HG02943 (cell line): ENCODE results near the gene RAD23A.
A peak's percentile ranks its signal among the peaks of the same experiment; 100 is the strongest.
"Not testable (repeated sequence)": the region's sequence is repeated elsewhere in the genome, so short reads cannot be mapped to it uniquely, and the experiment has no call there.

Experiments
- ATAC-seq: cut with Tn5 transposase; IDR thresholded peaks from one replicate; pipeline ENCODE4 v1.9.1; 2021; ENCODE audit warnings: mild to moderate bottlenecking, low read depth, moderate library complexity; ENCODE audit not compliant: unreplicated experiment

RAD23A gene

DNA sequence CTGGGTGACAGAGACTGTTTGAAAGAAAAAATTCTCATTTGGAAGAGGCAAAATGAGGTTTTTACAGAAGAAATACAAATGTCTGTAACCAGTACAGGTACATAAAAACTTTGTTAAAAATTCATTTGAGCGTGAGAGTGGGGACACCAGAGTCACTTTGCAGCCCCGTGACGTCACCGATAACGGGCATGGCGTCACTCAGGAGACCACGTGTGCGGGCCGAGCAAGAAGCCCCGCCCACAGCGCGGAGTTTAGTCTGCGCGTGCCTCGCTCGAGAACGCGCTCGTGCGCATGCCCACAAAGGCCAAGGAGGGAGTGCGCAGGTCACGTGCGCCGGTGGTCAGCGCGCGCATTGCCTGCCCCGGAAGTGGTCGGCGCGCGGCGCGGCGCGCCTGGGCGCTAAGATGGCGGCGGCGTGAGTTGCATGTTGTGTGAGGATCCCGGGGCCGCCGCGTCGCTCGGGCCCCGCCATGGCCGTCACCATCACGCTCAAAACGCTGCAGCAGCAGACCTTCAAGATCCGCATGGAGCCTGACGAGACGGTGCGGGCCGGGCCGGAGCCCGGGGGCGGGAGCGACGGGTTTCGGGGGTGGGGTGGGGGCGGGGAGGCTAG is at the start of gene RAD23A:
TSS of gene RAD23A (plus strand) at position 384 of the 613 bp plus-strand sequence. CDS start at position 471, 87 bp downstream.
- peak; percentile 69 for ATAC-seq

DNA sequence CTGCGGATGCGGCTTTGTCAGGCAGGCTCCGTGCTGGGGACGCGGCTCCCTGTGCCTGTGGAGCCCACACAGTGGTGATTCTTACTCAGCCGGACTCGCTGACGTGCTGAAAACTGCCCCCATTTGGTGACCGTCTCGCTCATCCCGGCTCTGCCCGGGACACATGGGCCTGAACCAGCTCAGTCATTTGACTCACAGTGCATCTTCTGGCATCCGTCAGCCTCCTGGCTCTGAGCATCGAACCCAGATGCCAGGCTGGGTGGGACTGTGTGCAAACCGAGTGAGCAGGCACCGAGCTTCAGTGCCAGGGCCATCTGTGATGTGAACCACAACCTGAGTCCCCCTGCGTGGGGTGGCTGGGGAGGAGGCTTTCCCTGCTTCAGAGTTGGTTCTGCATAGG is 49.2 kb upstream of the RAD23A start:
- no peak for ATAC-seq

DNA sequence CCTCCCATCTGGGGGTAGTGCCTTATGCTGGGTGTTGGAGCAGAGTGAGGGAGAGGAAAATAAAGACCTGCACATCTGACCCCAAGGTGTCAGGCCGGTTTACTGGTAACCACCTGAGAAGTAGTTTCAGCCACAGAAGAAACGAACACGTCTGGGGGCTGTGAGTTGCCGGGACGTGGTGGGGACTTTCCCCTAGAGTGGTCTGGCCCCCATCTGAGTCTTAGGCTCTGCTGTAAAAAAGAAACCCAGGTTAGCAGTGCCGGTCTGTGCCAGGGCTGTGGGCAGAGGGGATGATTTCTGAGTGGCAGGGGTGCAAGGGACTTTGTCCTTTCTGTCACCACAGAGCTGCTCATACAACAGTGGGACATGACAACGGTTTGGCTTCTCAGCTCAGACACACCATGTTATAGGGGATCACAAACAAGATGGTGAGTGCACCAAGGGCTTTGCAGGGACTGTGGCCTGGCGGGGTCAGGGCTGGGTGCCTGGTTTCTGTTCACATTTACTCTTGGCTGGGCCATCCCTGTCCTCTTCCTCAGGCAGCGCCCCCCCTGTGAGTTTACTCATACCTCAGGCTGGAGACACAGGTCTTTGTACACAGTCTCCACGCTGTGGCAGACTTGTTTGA is 45.7 kb upstream of the RAD23A start:
- ATAC-seq: peak; percentile 77

DNA sequence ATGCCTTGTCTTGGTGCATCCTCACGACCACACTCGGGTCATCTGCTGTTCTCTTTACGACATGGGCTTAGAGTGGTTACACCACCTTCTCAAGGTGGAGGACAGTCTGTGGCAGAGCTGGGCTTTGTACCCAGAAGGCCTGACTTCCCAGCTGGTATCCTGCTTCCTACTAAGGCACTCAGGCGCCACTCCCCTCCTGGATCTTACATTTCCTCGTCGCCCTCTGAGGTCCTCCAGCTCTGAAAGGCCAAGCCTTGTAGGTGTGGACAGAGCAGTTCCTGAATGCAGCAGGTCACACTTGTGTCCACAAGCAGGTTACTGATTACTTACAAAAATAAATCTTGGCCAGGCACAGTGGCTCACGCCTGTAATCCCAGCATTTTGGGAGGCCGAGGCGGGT is 38.5 kb upstream of the RAD23A start:
- ATAC-seq: no peak

DNA sequence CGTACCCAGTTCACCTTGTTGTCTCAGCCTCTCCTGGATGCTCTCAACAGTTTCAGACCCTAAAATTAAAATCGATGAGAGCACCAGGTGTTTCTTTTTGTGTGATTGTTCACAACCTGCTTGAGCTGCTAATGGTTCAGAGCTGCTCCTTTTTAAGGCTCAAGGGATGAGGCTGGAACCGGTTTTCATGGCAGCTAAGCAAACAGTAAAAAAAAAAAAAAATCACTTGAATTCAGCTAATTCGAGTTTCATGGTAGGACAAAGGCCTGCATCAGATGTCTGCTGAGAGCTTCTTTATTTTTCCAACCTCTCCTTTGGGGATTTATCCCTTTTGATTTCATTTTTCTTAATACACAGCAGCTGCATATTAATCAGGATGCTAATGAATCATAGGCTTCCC is 33.1 kb upstream of the RAD23A start:
- ATAC-seq: no peak

DNA sequence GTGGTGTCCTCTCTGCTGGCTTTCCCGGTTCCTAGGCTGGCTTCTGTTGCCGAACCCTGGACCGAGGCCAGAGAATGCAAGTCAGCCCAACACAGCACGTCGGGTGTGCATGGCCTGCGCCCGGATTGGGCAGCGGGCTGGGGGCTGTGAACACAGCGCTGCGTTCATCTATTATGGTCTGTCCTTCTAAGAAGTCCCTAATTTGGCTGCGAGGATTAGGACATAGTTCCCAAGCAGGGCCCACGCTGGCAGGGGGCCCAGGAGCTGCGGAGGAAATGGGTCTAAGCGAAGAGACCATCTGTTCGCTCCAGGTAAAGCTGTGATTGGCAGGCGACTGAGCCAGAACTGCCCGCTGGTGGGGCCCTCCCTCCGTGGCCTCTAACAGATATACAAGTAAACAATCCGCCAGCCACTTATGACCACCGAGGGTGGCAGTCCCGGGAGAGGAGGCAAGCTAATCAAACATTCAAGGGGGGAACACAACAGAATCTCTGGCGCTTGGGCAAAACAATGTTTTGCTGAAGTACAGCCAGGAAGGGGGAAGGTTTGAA is 32.6 kb upstream of the RAD23A start:
- no peak for ATAC-seq

DNA sequence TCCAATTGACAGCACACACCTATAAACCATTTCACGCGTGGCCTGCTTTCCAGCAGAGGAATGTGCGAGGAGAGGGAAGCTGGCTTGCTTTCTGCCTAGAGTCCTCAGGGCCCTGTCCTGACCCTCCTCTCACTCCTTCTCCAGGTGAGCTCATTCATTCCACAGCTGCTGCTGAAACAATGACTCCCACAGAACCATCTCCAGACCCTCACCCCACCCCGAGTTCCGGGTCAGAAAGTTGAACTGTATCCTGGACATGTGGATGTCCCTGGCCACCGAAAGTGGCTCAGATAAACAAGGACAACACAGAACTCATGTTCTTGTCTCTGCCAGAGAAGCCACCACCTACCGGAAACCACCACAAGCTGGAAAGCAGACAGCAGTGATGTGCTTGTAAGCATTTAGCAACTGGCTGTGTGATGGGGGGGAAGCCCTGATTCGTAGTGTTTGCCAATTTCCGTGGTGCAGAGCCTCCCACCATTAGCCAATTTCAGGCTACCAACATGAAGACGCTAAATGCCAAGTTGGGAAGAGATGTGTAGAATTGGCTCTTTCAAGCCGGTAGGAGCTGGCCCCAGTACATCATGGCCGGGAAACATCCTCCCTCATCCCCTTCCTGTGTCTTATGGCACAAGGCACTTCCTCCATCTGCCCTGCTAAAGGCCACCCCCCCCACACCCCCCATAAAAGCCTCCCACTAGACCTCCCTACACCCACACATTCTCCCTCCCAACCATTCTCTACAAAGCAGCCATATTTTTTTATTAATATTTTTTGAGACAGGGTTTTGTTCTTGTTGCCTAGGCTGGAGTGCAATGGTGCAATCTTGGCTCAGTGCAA is 31.6 kb upstream of the RAD23A start:
- ATAC-seq: no peak

DNA sequence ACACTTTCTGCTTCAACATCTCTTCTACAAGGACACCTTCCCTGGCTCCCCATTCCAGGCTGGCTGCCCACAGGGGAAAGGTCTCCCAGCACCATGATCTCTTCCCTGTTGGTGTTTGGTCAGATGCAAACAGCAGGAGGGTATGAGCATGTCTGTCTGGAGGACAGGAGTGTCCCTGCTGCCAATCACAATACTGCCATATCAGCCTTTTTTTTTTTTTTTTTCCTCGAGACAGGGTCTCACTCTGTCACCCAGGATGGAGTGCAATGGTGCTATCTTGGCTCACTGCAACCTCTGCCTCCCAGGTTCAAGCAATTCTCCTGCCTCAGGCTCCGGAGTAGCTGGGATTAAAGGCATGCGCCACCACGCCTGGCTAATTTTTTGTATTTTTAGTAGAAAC is 29.8 kb upstream of the RAD23A start:
- ATAC-seq: not testable (repeated sequence)

DNA sequence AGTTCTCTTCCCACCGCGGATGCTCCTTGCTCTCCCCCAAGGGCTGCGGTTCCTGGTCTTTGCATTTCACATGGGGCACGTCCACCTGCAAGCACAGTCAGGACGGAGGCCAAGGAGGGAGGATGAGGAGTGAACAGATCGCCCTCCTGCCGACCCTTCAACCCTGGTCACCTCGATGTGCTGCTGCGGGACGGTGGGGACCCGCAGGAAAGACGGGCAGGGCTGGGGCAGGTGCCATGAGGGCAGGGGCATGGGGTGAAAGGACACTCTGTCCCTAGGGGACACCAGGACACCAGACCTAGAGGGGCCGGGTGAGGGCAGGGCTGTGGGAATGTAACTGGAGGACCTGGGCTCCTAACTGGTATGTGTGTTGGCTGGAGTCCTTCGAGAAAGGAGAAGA is 27.4 kb upstream of the RAD23A start:
- ATAC-seq: no peak

DNA sequence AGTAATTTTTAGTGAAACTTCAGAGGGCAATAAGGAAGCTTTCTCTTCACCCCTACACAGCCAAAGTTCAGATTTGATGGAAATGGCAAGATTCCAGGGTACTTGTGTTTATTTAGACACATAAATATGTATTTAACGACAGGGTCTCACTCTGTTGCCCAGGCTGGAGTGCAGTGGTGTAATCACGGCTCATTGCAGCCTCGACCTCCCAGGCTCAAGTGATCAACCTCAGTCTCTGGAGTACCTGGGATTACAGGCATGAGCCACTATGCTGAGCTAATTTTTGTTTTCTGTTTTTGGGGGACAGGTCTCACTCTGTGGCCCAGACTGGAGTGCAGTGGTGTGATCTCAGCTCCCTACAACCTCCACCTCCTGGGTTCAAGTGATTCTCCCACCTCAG is 24.6 kb upstream of the RAD23A start:
- no peak for ATAC-seq

DNA sequence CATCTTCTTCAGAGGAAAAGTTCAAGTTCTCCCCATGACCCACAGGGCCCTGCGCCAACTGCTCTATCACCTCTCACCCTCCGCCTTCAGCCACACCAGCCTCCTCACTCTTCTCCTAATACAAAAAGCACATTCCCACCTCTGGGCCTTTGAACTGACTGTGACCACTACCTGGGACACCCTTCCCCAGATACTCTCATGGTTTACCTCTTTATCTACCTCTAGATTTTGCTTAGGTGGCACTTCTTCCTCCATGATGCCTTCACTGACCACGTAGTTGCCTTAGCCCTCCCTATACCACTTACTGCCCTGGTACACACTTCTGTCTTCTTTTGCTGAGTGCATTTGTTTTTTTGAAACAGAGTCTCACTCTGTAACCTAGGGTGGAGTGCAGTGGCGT is 22.7 kb upstream of the RAD23A start:
- ATAC-seq: no peak

DNA sequence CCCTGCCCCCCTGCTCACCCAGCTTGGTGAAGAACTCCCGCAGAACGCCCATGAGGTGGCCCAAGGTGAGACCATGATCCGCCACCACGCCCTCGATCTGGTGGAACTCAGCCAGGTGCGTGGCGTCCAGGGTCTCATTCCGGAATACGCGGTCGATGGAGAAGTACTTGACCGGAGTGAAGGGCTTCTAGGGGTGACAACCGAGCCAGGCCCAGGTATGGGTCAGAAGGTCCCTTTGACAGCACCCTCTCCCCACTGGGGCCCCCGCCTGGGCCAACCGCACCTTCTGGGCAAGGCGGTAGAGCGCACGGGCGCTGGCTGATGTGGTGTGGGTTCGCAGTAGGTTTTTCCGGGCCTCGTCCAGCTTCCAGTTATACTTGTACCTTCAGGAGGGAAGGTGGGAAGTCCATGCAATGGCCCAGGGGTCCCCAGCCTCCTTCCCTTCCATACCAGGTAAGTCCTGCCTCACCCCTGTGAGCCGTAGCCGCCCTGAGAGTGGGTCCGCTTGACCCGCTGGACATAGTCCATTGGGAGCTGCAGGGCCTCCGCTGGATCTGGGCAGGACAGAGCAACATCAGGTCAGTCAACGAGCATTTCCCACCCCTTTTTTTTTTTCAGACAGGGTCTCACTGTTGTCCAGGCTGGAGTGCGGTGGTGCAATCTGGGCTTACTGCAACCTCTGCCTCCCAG is 20.9 kb upstream of the RAD23A start:
- no peak for ATAC-seq

DNA sequence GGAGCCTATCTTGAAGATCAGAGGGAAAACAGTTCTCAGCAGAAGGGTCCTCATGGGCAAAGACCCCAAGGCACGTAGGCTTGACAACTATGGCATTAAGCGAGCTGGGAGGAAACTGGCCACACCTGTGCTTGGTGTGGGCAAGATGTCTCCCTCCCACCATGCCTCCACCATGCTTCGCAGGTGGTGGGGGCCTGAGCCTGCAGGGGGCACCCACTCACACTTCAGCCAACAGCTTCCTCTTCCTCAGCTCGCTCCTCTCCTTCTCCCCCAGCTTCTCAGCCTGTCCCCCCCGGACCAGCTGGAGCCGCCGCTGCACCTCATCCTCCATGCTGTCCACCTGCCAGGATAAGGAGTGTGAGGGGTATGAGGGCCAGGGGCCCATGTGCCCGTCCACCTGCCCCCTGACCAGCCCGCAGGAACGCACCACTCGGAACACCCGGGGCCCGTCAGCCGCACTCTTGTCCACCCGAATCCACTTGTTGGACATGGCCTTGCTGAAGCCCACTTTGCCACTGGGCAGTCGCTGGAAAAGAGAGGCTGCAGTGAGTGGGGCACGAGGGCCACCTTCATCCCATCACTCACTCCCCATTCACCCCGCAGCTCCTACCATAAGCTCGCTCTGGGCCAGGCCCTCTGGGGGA is 15.5 kb upstream of the RAD23A start:
- ATAC-seq: no peak

DNA sequence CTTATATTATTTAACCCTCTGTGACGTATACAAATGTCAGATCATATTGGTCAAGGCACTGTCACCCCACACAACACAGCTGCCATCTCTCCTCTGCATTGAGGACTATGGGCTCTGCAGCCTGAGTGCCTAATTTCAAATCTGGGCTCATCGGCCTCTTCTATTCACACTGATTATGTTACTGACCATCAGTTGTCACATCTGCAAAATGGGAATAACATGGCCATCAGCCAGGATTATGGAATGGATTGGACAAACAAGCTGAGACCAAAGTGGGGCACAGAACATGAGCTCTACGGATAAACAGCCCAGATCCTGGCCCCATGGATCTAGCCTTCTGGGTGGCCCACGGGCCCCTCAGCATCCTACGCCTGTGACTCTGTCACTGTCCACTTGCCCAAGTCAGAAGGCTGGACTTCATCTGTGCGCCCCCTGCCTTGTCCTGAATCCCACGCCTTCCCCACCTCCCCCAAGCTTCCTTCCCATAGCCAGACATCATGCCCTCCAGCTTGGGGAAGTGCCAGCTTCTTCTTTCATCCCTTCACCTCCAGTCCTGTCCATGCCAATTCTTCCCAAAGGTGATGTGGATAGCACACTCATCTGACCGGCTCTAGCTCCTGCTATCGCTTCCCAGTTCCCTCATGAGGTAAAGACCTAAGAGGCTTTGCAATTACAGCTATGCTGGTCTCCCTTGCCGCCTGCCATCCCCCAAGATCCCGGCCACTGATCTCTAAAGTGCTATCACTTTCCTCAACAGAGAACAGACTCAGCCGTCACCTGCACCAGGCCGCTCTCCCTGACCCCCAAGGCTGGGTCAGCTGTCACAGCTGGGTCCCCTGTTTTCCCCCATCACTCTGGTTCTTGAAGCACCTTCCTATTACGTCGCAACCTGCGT is 13.0 kb upstream of the RAD23A start:
- ATAC-seq: no peak

DNA sequence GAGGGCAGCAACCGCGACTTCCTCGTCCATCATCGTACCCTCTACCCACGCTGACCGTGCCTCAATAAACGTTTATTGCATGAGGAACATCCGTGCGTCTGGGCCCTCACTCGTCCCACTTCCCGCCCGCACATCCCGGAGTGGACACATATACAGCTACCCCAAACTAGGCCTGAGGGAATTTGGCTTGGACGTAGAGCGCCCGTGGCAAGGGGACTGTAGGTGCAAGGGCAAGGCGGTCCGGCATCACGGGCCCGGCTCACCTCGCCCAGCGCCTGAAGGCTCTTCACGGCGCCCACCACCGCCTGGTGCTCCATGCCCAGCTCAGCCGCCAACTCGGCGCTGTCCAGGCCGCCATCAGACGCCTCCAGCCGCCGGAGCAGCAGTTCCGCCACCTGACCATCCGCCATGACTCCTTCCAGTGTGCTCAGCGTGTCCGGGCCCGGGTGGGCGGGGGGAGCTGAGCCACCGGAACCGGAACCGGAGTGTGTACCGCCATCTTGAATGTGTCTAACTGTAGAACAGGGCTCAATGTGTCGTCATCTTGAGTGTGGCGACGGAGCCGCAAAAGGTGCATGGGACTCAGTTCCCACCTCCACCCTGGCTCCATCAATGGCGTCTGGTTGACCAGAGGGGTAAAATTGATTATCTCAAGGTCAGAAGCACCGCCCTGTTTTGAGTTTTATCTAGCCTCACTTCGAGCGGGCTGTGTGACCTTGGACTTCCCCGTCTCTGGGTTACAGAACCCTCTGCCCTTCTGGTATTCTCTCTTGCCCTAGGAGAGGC is 12.2 kb upstream of the RAD23A start, which contains the start of gene FARSA:
TSS of gene FARSA (minus strand) at position 425 of the 786 bp plus-strand sequence. CDS start at position 410, 15 bp downstream.
- ATAC-seq: peak; percentile 25

DNA sequence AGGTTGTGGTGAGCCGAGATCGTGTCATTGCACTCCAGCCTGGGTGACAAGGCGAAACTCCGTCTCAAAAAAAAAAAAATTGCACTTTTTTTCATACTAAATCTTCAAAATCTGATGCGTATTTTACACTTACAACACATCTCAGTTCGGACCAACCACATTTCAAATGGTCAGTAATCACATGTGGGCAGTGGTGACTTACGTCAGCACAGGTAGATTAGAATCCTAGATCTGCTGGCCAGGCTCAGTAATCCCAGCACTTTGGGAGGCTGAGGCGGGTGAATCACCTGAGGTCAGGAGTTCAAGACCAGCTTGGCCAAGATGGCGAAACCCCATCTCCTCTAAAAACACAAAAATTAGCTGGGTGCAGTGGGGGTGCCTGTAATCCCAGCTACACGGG is 10.6 kb upstream of the RAD23A start:
- ATAC-seq: no peak

DNA sequence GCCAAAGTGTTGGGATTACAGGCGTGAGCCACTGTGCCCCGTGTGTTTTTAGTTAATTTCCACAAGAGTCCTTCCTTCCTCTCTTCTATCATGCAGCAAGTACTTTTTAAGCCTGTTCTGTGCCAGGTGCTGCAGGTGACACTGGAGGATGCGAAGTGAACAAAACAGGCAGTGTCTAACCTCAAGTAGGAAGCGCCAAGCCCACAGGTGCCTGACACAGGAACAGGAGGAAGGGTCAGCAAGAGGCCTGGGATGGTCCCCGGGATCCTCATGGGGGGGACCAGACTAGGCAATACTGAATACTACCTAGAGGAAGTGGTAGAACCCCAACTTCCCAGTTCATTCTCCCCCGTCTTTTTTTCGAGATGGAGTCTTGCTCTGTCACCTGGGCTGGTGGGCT is 9.1 kb upstream of the RAD23A start:
- ATAC-seq: no peak
